H1 (cell line): ENCODE data around the gene C6orf136. TPM values are rescaled to one million over a fixed set of nuclear protein-coding genes. Genes with fewer than 3 reads are reported as not detected.

Source experiments
- CEBPB ChIP-seq: IDR thresholded peaks from 2 replicates; pipeline ENCODE4 v1.6.1; 2012; ENCODE audit warnings: low read depth, low read length
- EGR1 ChIP-seq: IDR thresholded peaks from 2 replicates; pipeline ENCODE4 v1.6.1; 2011; ENCODE audit warnings: low read depth, low read length, borderline replicate concordance
- EP300 ChIP-seq, 2 experiments: IDR thresholded peaks; 1 replicate in 1 of 2; 2 replicates in 1 of 2; pipeline ENCODE4 v1.6.1; 2011 to 2012; ENCODE audit warnings: low read depth in 2 of 2, low read length in 2 of 2, mild to moderate bottlenecking in 2 of 2, borderline replicate concordance in 1 of 2, inconsistent platforms in 1 of 2, moderate library complexity in 1 of 2
- POU5F1 ChIP-seq: IDR thresholded peaks from 2 replicates; pipeline ENCODE4 v1.6.1; 2011; ENCODE audit warnings: low read depth, mild to moderate bottlenecking, low read length, moderate library complexity
- RNF2 ChIP-seq: fragments of 200-900, 300-1000 bp; sonication (generic); IDR thresholded peaks from 2 replicates; pipeline ENCODE4 v1.7.1; 2016; ENCODE audit warnings: borderline replicate concordance, low read depth, mild to moderate bottlenecking, antibody characterized with exemption, low read length; ENCODE audit not compliant: poor library complexity, severe bottlenecking; ENCODE audit errors: missing control alignments
- SIN3A ChIP-seq, 2 experiments: IDR thresholded peaks in 1 of 2; conservative IDR thresholded peaks in 1 of 2; 2 replicates each; pipeline ENCODE4 v1.6.1; 2011 to 2012; ENCODE audit warnings: low read length in 2 of 2, improper control_type of control experiment in 1 of 2, low read depth in 1 of 2, mild to moderate bottlenecking in 1 of 2
- TAF1 ChIP-seq: IDR thresholded peaks from 2 replicates; pipeline ENCODE4 v1.6.1; 2011; ENCODE audit warnings: mild to moderate bottlenecking, low read depth, low read length
- TEAD4 ChIP-seq: IDR thresholded peaks from 2 replicates; pipeline ENCODE4 v1.6.1; 2012; ENCODE audit warnings: low read depth, low read length, inconsistent platforms, mixed read lengths
- polyA plus RNA-seq, 7 experiments: library from polyadenylated mRNA; depleted of rRNA in 3 of 7; stranded (reverse) in 5 of 7; unstranded in 2 of 7; fragments of >200 nt in 5 of 7; fragments of 200-250 nt in 2 of 7; gene quantifications; 1 replicate in 5 of 7; 2 replicates in 1 of 7; 4 replicates in 1 of 7; pipeline versions ENCODE4 v1.2.1 to v1.2.3, GENCODE V29; 2011 to 2013; ENCODE audit warnings: missing spikeins in 2 of 7, mixed read lengths in 2 of 7
- total RNA-seq: library from RNA; stranded (reverse); fragmentation: NEBNext Ultra II Directional; extraction: Animal tissue kit (Norgen Biotek cat#: 25700); gene quantifications from 2 replicates; pipeline ENCODE4 v1.2.1, GENCODE V29; 2021
- TF ChIP-seq, protein P1 (sequence below): fragments of 300-600 bp; sonication (generic); IDR thresholded peaks from 2 replicates; pipeline ENCODE4 v1.7.1; 2012; ENCODE audit warnings: low read length, moderate library complexity, mild to moderate bottlenecking, inconsistent platforms; ENCODE audit not compliant: insufficient replicate concordance

C6orf136 gene
- total and polyA plus RNA-seq, 2 of the 8 experiments (the other 6 are each of a cell fraction or from before 2014, with no cell fraction given): 20.8 to 23.1 TPM

DNA sequence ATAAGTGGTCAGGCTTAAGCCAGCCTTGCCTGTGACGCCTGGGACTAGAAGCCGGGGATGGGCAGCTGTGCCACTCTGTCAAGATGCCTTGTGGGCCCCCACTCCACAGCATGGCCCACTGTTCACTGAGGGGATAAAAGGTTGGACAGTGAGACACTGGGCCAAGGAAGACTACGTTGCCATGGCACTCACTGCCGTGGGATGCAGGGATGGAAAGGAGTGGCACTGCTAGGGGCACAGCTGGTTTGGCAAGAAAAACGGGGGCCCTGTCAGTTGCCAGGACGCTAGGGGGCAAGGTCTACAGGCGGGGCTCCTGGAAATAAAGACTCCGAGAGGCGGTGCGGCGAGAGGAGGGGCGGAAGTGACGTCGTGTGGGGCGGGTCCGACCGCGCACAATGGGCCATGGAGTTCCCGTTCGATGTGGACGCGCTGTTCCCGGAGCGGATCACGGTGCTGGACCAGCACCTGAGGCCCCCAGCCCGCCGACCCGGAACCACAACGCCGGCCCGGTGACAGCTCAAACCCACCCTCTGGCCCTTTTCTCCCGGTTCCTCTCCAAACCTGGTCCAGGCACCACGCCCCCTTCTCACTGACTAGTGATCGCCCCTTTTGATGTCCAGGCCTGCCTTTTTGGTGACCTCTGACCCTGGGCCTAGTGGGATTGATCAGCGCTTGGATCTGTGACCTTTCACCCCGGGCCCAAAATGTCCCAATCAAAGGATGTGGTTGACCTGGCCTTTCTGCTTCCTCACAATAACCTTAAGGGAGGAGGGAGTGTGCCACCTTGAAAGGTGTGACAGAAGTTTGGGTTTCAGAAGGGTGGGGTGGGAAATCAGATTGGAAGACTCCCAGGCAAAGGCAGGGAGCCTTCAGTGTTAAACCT is 20.2 kb upstream of the C6orf136 start, which contains the start of gene ATAT1 (continued):
- TF ChIP-seq, protein P1, sequence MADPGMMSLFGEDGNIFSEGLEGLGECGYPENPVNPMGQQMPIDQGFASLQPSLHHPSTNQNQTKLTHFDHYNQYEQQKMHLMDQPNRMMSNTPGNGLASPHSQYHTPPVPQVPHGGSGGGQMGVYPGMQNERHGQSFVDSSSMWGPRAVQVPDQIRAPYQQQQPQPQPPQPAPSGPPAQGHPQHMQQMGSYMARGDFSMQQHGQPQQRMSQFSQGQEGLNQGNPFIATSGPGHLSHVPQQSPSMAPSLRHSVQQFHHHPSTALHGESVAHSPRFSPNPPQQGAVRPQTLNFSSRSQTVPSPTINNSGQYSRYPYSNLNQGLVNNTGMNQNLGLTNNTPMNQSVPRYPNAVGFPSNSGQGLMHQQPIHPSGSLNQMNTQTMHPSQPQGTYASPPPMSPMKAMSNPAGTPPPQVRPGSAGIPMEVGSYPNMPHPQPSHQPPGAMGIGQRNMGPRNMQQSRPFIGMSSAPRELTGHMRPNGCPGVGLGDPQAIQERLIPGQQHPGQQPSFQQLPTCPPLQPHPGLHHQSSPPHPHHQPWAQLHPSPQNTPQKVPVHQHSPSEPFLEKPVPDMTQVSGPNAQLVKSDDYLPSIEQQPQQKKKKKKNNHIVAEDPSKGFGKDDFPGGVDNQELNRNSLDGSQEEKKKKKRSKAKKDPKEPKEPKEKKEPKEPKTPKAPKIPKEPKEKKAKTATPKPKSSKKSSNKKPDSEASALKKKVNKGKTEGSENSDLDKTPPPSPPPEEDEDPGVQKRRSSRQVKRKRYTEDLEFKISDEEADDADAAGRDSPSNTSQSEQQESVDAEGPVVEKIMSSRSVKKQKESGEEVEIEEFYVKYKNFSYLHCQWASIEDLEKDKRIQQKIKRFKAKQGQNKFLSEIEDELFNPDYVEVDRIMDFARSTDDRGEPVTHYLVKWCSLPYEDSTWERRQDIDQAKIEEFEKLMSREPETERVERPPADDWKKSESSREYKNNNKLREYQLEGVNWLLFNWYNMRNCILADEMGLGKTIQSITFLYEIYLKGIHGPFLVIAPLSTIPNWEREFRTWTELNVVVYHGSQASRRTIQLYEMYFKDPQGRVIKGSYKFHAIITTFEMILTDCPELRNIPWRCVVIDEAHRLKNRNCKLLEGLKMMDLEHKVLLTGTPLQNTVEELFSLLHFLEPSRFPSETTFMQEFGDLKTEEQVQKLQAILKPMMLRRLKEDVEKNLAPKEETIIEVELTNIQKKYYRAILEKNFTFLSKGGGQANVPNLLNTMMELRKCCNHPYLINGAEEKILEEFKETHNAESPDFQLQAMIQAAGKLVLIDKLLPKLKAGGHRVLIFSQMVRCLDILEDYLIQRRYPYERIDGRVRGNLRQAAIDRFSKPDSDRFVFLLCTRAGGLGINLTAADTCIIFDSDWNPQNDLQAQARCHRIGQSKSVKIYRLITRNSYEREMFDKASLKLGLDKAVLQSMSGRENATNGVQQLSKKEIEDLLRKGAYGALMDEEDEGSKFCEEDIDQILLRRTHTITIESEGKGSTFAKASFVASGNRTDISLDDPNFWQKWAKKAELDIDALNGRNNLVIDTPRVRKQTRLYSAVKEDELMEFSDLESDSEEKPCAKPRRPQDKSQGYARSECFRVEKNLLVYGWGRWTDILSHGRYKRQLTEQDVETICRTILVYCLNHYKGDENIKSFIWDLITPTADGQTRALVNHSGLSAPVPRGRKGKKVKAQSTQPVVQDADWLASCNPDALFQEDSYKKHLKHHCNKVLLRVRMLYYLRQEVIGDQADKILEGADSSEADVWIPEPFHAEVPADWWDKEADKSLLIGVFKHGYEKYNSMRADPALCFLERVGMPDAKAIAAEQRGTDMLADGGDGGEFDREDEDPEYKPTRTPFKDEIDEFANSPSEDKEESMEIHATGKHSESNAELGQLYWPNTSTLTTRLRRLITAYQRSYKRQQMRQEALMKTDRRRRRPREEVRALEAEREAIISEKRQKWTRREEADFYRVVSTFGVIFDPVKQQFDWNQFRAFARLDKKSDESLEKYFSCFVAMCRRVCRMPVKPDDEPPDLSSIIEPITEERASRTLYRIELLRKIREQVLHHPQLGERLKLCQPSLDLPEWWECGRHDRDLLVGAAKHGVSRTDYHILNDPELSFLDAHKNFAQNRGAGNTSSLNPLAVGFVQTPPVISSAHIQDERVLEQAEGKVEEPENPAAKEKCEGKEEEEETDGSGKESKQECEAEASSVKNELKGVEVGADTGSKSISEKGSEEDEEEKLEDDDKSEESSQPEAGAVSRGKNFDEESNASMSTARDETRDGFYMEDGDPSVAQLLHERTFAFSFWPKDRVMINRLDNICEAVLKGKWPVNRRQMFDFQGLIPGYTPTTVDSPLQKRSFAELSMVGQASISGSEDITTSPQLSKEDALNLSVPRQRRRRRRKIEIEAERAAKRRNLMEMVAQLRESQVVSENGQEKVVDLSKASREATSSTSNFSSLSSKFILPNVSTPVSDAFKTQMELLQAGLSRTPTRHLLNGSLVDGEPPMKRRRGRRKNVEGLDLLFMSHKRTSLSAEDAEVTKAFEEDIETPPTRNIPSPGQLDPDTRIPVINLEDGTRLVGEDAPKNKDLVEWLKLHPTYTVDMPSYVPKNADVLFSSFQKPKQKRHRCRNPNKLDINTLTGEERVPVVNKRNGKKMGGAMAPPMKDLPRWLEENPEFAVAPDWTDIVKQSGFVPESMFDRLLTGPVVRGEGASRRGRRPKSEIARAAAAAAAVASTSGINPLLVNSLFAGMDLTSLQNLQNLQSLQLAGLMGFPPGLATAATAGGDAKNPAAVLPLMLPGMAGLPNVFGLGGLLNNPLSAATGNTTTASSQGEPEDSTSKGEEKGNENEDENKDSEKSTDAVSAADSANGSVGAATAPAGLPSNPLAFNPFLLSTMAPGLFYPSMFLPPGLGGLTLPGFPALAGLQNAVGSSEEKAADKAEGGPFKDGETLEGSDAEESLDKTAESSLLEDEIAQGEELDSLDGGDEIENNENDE: no peak
- TF ChIP-seq EP300 (IDR thresholded peaks at IDR 0.05; ENCODE audit: borderline replicate concordance in 1 of 2, low read depth in 2 of 2, low read length in 2 of 2): no peak
- TF ChIP-seq TAF1: peak; percentile 67
- TF ChIP-seq RNF2: no peak
- no peak for TF ChIP-seq CEBPB
- TF ChIP-seq EGR1: no peak
- no peak for TF ChIP-seq POU5F1
- peak; percentile 95 to 98 for TF ChIP-seq SIN3A (conservative IDR thresholded peaks at IDR 0.05 in 1 of 2, IDR thresholded peaks at IDR 0.05 in 1 of 2; ENCODE audit: low read depth in 1 of 2, low read length in 2 of 2)
- TF ChIP-seq TEAD4: no peak
